NCI-H1105 treated with DMSO at 0.1 percent for 48 hours (cell line): ENCODE data around the gene TBC1D22A.

Source experiments
- DNase-seq: peaks from one replicate; lab custom pipeline; 2025; lab: John Stamatoyannopoulos, UW

The TBC1D22A gene

DNA sequence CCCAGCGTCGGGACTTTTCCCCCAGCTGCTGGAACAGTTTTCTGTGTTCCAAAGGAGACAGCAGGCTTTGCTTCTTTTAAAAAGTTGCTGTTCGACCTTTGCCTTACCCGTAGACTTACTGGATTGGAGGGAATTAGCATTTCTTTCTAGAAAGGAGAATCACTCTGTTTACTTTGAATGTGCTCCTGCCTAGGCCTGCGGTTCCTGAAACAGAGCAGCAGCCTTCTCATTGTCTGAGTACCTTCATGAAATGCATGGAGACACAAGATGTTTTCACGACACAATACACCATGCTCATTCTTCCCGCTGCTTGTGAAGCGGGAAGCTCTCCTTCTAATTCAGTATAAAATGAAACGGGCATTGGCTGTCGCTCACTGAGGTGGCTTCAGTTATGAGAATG lies 196.2 kb downstream of the TBC1D22A start:
- no peak for DNase-seq

DNA sequence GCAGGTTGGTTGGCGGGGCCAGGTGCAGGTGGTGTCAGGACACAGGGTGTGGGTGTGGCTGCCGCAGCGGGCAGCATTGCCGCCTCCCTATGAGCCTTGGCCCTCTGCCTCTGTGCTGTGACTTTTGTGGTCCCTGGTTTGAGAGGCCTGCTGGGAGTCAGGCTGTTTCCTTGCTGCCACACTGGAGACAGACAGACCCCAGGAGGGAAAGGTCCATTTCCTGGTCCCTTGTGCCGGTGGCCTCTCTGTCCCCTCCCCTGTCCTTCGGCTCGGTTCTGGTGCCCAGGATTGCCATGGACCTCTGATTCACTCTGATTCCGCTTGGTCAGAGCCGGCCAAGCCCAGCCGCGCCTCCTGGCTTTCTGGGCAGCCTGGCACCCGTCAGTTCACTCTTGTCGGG lies 196.9 kb downstream of the TBC1D22A start:
- no peak for DNase-seq

DNA sequence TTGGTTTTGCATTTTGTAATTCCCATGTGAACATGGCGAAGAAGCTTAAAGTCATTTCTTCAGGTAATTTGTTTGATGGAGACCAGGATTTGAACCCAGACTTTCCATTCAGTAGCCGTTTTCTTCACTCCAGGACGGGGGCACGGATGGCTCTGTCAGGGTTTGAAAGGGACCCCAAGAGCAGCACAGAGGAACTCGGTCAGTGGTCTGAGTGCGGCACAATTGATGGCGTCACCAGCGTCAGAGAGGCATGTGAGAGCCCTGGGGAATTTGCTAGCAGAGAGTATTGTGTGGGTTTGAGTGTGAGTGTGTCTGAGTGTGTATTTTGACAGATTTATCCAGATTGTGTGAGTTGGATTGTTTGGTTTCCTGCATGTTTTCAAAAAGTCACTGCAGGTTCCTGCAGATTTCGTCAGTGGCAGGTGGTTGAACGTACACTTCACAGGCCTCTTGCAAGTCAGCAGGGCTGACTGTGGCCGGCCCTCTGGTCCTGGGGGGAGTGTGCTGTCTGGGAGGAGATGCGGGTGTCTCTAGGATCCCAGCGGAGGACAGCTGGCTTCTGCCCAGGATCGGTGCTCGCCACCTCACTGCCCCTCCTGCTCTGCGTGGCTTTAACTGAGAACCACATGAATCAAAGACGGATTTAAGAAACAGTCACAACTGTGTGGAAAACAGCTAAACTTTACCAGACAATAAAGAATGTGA lies 199.3 kb downstream of the TBC1D22A start:
- DNase-seq, result no peak

DNA sequence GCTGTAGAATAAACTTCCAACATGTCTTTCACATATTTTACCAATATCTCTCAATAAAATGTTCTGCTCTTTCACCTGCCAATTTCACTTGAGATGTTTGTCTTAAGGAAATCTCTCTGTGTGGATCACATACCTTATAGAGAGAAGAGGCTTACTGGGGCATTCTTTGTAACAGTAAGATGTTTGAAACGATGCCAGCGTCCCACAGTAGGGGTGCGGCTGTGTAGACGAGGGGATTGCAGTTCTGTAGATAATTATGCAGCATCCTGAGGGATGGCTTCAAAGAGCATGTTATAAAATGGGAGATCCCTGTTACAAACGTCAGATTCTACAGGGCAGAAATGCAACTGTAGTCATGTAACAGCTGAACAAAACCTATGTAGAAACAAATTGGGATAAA lies 200.0 kb downstream of the TBC1D22A start:
- DNase-seq, result no peak

DNA sequence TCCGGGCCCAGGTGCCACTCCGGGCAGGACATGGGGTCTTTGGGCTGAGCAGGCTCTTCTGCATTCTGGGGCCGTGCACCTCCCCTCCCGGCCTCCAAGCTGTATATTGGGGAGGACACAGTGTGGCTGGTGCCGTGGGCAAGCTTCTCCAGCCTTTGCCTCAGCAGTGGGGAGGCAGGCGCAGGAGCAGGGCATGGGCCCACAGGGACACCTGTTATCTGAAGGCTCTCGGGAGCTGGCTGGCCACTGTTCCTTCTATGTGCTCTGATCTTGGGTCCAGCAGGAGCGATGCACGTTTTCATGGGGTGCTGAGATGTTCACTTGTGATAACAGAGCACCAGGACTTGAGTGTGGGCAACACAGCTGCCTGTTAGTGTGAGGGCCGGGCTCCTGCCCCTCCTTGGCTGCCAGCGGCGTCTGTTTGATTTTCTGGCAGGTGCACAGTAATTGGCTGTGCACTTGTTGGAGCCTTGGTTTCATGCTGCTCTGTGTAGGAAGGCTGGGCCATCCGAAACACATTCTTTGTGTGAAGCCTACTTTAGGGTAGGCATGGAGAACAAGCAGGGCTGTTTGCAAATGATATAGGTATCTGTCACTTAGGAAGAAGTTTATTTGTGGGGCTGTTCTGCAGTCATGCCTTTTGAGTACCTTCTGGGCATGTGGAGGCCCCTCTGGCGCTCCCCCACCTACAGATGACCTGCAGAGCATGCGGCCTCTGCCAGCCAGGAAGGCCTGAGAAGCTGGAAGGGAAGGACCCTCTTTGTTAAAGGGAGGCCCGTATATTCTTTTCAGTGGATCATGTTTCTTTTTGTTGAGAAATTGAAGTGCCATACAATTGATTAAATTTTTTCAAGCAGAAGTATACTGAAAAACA lies 201.5 kb downstream of the TBC1D22A start:
- DNase-seq, result peak; percentile 90

DNA sequence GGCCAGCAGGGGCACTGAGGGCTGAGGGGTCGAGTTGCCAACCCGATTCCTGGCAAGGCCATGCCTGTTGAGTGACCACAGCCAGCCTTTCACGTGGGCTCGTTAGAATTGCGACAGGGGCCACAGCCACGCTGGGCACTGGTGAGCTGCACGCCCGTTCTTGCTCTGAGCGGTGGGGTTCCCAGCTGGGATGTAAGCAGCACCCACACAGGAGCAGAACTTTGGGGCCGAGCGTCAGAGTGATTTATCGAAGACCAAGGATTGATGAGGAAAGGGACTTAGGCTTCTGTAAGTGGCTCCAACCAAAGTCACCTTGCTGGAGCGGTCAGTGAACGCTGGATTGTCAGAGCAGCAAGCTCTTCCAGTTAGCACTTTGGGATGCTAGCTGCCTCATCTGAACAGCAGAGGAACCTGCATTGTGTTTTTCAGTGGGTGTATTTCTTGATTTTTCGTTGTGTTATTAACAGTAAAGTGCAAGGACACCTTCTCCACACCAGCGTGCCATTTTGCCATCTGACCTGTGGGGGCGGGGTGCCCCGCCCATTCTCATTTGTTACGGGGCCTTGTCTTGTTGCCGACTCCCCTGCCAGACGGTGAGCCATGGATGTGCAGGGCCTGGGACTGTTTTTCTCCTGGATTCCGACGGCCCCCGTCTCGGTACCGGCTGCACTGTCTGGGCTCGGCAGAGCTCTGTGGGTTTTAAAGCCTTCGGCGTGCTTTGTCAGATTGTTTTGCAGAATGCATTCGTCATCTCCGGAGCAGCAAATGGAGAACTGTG lies 202.5 kb downstream of the TBC1D22A start:
- DNase-seq, result no peak

DNA sequence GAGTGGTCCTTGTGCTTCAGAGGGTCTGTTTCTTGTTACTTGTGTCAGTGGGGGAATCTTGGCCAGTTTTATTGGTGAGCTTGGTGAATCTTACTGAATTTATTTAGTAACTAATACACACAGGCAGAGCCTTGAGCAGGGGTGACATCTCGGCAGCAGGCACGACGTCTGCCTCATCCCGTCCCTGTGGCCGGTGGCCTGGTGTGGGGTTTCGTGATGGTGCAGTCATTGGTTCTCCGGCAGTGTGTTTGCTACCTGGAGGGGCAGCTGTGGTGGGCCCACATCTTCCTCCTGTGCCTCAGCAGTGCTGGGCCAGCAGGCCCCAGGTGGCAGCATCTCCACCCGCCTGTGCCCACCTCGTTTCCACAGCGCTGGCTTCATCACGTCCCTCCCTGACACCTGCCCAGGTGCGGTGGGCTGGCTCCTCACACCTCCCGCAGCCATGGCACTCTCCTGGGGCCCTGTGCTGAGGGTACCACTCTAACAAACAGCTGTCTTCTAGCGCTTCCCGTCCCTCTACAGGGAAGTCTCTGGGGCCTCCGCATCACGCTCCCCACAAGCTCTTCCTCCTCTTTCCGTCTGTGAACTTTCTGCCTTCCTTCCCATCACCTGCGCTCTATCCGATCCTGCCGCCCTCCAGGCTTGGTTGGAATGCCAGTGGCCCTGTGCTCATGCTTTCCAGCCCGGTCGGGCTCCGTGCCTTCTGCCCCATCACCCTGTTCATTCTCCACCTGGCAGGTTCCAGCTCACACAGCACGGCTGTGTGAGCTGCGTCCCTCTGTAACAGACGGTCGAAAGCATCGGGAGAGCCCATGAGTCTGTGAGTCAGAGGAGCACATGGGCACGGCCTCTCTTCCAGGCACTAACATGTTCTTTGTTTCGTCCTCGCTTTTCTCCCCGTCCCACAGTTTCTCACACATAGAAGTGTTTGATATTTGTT lies 203.4 kb downstream of the TBC1D22A start:
- no peak for DNase-seq

DNA sequence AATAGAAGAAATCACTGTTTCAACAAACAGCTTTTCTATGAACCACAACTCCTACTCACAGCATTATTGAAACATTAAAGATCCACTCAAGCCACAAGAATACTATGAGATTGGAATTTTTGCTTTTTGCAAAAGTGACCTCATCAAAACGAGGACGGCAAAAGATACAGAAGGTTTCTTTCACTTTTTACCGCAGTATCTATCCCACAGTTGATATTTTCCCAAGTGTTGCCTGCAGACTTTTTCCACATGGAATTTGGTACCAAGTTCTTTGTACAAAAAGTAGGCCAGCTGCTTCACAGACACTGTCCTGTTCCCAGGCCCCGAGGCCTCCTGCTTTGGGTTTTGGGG lies 204.0 kb downstream of the TBC1D22A start:
- no peak for DNase-seq

DNA sequence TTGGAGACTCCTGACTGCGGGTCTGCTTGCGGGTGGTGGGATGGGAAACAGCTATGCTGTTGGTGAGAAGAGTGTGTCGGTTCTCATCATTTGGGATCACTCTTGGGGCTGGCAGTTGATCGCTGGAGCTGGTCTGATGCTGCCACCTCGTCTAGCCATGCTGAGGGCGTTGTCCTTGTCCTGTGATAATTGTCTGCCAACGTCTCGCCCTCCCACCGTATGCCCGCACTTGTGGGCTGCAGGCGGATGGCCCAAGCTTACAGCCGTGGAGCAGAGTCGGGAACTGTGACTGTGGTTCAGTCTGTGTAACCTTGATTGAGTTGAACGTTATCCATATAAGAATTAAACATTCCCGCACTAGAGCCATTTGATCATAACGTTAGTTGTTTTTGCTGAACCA lies 204.4 kb downstream of the TBC1D22A start:
- no peak for DNase-seq

DNA sequence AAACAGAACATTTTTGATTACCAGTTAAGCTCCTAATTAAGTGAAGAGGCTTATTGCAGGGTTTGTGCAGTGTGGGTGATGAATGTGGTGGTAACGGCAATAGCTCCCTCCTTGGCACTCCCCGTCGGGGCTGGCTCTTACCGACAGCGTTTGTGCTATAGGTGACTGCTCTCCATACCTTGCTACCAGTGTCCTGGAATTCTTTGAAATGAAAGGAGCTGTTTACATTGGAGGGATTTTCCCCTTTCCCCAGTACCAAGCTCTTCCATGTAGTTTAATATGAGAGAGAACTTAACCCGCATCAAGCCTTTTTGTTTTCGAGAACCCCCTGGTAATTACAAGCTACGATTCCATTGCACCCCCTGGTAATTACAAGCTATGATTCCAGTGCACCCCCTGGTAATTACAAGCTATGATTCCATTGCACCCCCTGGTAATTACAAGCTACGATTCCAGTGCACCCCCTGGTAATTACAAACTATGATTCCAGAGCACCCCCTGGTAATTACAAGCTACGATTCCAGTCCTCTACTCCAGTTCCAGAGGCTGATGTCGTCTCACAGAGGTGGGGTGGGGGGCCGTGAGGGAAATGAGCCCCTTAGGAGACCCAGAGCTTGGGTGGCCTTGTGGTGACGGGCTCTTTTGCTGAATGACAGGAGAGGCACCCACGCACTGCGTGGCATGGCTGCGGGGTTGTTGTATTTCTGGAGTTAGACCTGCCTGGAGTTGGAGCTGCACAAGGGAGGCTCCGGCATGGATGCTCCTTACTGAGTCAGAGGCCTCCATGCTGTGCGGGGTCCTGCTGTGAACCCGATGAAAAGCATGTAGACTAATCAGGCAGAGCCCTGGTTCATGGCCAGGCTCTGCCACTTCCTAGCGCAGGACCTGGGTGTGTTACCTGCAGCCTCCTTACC lies 205.3 kb downstream of the TBC1D22A start:
- DNase-seq, result no peak

DNA sequence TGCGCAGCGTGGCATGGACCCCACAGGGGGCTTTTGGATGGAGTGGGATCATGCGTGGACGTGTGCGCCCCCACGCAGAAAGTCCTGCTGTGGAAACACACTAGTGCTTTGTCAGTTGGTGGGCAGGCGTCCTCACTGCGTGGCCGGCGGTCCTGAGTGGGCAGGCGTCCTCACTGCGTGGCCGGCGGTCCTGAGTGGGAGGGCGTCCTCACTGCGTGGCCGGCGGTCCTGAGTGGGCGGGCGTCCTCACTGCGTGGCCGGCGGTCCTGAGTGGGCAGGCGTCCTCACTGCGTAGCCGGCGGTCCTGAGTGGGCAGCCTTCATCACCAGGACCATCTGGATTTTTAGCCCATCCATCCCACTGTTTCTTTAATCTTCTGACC lies 205.9 kb downstream of the TBC1D22A start:
- DNase-seq, result no peak

DNA sequence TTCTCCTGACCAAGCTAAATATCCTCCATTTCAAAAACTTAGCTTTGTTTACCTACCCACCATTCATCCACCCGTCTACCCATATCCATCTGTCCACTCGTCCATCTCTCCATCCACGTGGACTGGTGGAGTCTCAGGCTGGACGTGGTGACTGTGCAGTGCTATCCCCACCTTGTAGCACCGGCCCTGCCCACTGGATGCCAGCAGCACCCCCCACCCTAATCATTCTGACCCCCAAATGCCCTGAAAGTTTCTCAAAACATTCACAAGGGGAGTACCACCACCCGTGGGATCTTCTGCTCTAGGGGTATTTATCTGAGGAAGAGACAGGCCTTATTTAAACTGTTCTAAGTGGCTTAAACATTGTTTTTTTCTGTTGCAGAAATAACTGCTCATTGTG lies 206.4 kb downstream of the TBC1D22A start:
- DNase-seq, result no peak

DNA sequence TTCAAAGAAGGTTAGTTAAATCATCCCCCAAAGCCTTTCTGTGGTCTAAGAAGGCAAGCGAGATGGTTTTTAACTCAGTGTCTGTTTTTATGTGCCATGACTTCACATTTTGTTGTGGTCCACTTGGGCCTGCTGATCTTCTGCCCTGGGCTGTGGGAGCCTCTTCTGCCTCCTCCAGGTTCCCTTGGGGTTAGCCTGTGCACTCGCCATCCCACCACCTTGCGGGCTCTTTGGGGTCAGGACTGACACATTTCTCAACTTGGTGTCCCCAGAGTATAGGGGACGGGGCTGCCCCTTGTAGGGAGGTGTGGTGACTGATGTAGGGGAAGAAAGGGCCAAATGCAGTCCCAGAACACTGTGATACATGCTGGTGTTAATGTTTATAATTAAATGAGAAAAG lies 207.0 kb downstream of the TBC1D22A start:
- DNase-seq, result no peak

DNA sequence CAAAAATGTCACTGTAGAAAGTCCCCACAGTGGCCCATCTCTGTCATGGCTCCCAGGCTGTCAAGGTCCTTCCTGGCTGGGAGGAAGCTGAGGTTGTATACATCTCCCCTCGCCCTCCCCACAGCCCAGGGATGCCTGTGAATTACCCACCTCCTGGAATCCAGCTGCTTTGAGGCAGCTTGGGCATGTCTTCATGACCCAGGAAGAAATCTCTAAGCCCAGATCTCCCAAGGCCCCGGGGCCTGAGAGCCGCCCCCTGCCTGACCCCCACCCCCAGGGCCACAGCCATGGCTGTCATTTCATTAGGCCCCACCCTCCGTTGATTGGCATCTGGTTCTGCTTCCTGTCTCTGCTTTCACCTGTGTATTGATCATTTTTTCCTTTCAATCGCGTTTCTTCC lies 207.5 kb downstream of the TBC1D22A start:
- DNase-seq, result no peak

DNA sequence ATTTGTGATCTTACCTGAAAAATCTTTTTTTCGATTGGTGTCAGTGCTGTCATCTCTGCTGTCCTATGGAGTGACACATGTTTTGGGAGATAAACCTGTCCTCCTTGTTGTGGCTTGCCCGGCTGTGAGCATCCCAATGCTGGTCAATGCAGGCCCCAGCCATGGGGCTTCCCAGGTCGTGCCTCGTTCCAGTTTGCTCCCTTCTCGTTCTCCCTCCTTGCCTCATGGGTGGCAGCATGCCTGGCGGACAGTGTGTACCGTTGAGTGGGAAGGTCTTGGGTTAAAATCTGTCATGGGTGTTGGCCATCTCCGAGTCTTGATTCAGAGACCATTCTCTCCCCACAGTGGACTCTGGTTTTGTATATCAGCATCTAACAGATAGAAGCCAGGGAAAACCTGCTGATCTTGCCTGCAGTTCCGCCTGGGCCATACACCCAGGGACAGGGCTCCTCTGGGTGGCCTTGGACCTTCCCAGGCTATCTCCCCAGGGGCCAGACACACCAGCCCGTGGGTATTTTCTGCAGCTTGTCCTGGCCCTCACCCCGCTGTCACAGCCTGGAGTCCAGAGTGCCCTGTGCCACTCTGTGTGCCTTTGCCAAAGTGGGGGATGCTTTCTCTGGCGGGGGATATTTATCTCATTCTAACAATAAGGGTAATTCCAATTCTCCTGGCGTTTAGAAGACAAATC lies 208.1 kb downstream of the TBC1D22A start:
- no peak for DNase-seq

DNA sequence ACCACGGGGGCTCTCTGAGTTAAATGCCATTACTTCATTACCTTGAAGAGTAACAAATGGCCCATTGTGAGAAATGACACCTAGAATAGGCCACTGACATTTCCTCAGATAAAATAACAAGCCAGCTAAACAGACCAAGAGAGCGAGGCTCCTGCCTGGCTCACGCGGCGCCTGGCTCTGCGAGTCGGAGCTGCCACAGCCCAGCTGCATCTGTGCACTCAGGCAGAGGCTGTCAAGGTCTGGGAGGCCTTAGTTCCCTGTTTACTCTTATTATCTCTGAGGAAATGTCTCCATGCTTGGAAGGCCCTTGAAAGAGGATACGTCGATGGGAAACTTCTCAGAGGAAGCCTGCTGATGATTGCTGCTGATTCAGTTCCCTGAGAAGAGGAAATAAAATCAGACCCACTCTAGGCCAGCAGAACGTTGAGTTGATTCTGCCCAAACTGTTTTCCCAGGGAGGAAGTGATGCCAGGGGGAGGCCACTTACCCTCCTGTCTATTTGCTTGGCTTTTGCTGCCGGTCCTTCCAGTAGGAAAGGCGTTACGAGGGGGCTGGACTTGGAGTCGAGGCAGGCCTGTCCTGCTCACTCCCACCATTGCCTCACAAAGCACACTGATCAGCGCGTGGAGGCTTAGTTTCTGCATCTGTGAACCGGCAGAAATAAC lies 208.8 kb downstream of the TBC1D22A start:
- DNase-seq, result no peak

DNA sequence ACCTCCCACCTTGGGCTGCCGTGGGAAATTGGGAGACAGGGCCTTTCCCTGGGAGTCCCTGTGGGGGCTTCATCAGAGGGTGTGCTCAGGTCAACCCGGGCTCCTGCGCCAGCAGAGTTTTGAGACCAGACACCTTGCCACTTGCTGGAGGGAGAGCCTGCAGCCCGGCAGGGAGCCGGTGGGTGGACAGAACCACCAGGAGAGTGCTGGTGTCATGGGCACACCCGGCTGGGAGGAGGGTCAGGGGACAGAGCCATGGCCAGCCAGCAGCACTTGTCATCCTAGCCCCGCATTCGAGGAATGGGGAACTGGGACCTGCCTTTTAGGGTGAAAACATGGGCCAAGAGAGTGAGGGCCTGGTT lies 209.3 kb downstream of the TBC1D22A start:
- DNase-seq, result no peak

DNA sequence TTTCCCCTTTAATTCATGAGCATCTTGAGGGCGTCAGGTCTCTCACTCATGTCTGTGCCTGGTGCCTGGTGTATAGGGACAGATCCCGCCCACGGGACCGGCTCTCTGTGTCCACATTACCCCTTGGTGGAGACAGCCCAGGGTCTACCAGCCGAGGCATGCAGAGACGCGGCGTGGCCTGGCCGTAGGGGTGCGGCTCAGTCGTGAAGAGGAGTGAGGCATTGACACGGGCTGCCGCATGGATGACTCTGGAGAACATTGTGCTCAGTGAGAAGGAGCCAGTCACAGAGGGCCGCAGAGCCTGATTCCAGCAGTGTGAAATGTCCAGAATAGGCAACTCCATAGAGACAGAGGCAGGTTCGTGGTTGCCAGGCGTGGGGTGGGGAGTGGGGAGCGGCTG lies 209.8 kb downstream of the TBC1D22A start:
- DNase-seq, result no peak
